ENCODE results near the gene LBP. TPM values are rescaled to one million over a fixed set of nuclear protein-coding genes. Genes with fewer than 3 reads are reported as not detected.

The LBP gene
- total and polyA plus RNA-seq, 8 donors, result 0.12 to 1.8 TPM; not detected in 6

- no peak for DNase-seq
- H3K9me3 ChIP-seq, result peaks cover 0 to 8% of the 10 kb centered on the region in 2 donors
- TF ChIP-seq CTCF (IDR thresholded peaks at IDR 0.05), result no peak
- no peak overlapping the region for H3K27ac ChIP-seq
- intact Hi-C loops (cut with DNase I), result no loop called here
- peaks cover 0 to 5% of the 10 kb centered on the region in 2 donors for H3K4me1 ChIP-seq
- no peak for ATAC-seq
- no peak overlapping the region for H3K4me3 ChIP-seq
- no peaks in the 10 kb centered on the region for H3K36me3 ChIP-seq
- H3K27me3 ChIP-seq, result peaks cover 0 to 26% of the 10 kb centered on the region in 2 donors
Measured at GRCh38 chr20:38339997-38340396, 6.3 kb upstream of the LBP start.

GRCh38 chr20:38340693-38341092, 5.6 kb upstream of the LBP start:
- intact Hi-C loops (cut with DNase I), result no loop called here
- H3K4me3 ChIP-seq, result no peak overlapping the region
- peaks cover 0 to 5% of the 10 kb centered on the region in 2 donors for H3K4me1 ChIP-seq
- H3K27ac ChIP-seq, result no peak overlapping the region
- H3K27me3 ChIP-seq, result peaks cover 0 to 20% of the 10 kb centered on the region in 2 donors
- DNase-seq (no peak), ATAC-seq (no peak)
- H3K9me3 ChIP-seq, result peaks cover 0 to 8% of the 10 kb centered on the region in 2 donors
- TF ChIP-seq CTCF (IDR thresholded peaks at IDR 0.05), result no peak
- no peaks in the 10 kb centered on the region for H3K36me3 ChIP-seq

- Histone ChIP-seq H3K9me3 (peaks cover 0 to 8% of the 10 kb centered on the region in 2 donors), H3K4me1 (peaks cover 0 to 5% of the 10 kb centered on the region in 2 donors), H3K36me3 (no peaks in the 10 kb centered on the region), H3K4me3 (no peak overlapping the region), H3K27ac (no peak overlapping the region), H3K27me3 (peaks cover 0 to 13% of the 10 kb centered on the region in 2 donors)
- no peak for TF ChIP-seq CTCF (IDR thresholded peaks at IDR 0.05)
- no peak for DNase-seq
- intact Hi-C loops (cut with DNase I), result no loop called here
- ATAC-seq, result no peak
Measured at GRCh38 chr20:38342216-38342615, 4.1 kb upstream of the LBP start.

- peaks cover 0 to 3% of the 10 kb centered on the region in 2 donors for H3K9me3 ChIP-seq
- H3K4me3 ChIP-seq, result no peak overlapping the region
- intact Hi-C loops (cut with DNase I), result no loop called here
- no peak for TF ChIP-seq CTCF (IDR thresholded peaks at IDR 0.05)
- no peak for DNase-seq
- no peaks in the 10 kb centered on the region for H3K36me3 ChIP-seq
- ATAC-seq, result no peak
- peaks cover 0 to 13% of the 10 kb centered on the region in 2 donors for H3K27me3 ChIP-seq
- no peak overlapping the region for H3K27ac ChIP-seq
- H3K4me1 ChIP-seq, result peaks cover 0 to 5% of the 10 kb centered on the region in 2 donors
Measured at GRCh38 chr20:38342713-38343310, 3.5 kb upstream of the LBP start.

GRCh38 chr20:38343311-38344106, 2.8 kb upstream of the LBP start:
- no peak for TF ChIP-seq CTCF (IDR thresholded peaks at IDR 0.05)
- no peak overlapping the region for H3K4me3 ChIP-seq

More at GRCh38 chr20:38343311-38344106, 2.8 kb upstream of the LBP start:
- Histone ChIP-seq H3K9me3 (no peaks in the 10 kb centered on the region), H3K36me3 (no peaks in the 10 kb centered on the region), H3K4me1 (peaks cover 0 to 5% of the 10 kb centered on the region in 2 donors), H3K27me3 (peaks cover 0 to 13% of the 10 kb centered on the region in 2 donors), H3K27ac (no peak overlapping the region)
- DNase-seq (peak in 3 of 4 donors; percentile 39 to 89 (median 78)), ATAC-seq (peak; percentile 52)
- intact Hi-C loops (cut with DNase I), result no loop called here

All from left lung (tissue), 10 donors.